HepG2 (cell line): ENCODE measurements around the gene RSL1D1.

Source experiments
- ARID2 ChIP-seq: sonication (generic); formaldehyde crosslinking; IDR thresholded peaks from 2 replicates; pipeline ENCODE4 v1.8.1; 2022; ENCODE audit warnings: mild to moderate bottlenecking, missing genetic modification reagents, borderline replicate concordance
- CREB1 ChIP-seq, 2 experiments: fragments of 450-650 bp in 1 of 2; IDR thresholded peaks; 2 replicates each; pipeline ENCODE4 v1.6.1; 2016 to 2017; ENCODE audit warnings: control low read depth in 1 of 2, mild to moderate bottlenecking in 1 of 2, missing compliant biosample characterization in 1 of 2, missing genetic modification characterization in 1 of 2
- FOXP4 ChIP-seq: sonication (generic); formaldehyde crosslinking; IDR thresholded peaks from 2 replicates; pipeline ENCODE4 v1.4.0; 2020; ENCODE audit warnings: missing genetic modification reagents
- PITX1 ChIP-seq: sonication (generic); formaldehyde crosslinking; IDR thresholded peaks from 2 replicates; pipeline ENCODE4 v1.5.1; 2020; ENCODE audit warnings: mild to moderate bottlenecking, missing genetic modification reagents
- RFX5 ChIP-seq: IDR thresholded peaks from 2 replicates; pipeline ENCODE4 v1.6.1; 2011; ENCODE audit warnings: low read depth, low read length, improper control_type of control experiment
- SP2 ChIP-seq: sonication (generic); formaldehyde crosslinking; IDR thresholded peaks from 2 replicates; pipeline ENCODE4 v1.5.1; 2020; ENCODE audit warnings: mild to moderate bottlenecking, missing genetic modification reagents
- ZNF121 ChIP-seq: sonication (generic); formaldehyde crosslinking; IDR thresholded peaks from 2 replicates; pipeline ENCODE4 v1.5.0; 2020; ENCODE audit warnings: mild to moderate bottlenecking, missing genetic modification reagents
- TF ChIP-seq, protein P1 (sequence below): sonication (generic); formaldehyde crosslinking; IDR thresholded peaks from 2 replicates; pipeline ENCODE4 v1.4.0; 2020; ENCODE audit warnings: mild to moderate bottlenecking, missing genetic modification reagents, borderline replicate concordance
- TF ChIP-seq, protein P2 (sequence below): sonication (generic); formaldehyde crosslinking; IDR thresholded peaks from 2 replicates; pipeline ENCODE4 v1.4.0; 2020; ENCODE audit warnings: missing genetic modification reagents, borderline replicate concordance

DNA sequence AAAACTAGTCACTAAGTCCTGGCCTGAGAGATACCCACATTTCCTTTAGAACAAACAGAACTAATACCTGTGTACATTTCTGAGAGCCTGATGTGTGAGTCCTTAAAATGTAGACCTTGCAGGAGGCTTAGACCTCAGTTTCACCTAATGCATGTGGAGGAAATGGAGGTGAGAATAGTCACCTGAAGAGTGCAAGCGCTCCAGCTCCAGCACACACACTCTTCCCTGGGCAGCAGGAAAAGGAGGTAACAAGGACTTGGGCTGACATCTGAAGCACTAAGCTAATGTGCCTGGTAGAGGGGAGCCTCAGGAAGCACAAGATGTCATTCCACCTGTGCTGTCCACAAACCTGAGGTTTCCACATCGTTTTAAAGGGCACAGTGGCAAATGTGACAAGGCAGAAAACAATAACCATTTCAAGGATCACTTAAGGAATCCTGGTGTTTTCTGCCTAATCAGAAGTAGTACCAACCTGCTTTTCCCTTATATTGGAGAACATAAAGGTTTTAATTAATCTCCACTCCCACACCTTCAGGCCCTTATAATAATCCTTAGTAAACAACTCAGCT is 17.2 kb upstream of the RSL1D1 start:
- TF ChIP-seq ZNF121 (no peak), PITX1 (CRISPR knock-in tag) (no peak), RFX5 (no peak), FOXP4 (CRISPR knock-in tag) (no peak), CREB1 (IDR thresholded peaks at IDR 0.05) (no peak), CREB1 (CRISPR knock-in tag; IDR thresholded peaks at IDR 0.05) (no peak), SP2 (CRISPR knock-in tag) (no peak), ARID2 (CRISPR knock-in tag) (no peak)
- TF ChIP-seq, protein P1, sequence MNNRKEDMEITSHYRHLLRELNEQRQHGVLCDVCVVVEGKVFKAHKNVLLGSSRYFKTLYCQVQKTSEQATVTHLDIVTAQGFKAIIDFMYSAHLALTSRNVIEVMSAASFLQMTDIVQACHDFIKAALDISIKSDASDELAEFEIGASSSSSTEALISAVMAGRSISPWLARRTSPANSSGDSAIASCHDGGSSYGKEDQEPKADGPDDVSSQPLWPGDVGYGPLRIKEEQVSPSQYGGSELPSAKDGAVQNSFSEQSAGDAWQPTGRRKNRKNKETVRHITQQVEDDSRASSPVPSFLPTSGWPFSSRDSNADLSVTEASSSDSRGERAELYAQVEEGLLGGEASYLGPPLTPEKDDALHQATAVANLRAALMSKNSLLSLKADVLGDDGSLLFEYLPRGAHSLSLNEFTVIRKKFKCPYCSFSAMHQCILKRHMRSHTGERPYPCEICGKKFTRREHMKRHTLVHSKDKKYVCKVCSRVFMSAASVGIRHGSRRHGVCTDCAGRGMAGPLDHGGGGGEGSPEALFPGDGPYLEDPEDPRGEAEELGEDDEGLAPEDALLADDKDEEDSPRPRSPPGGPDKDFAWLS (CRISPR knock-in tag), result no peak
- TF ChIP-seq, protein P2, sequence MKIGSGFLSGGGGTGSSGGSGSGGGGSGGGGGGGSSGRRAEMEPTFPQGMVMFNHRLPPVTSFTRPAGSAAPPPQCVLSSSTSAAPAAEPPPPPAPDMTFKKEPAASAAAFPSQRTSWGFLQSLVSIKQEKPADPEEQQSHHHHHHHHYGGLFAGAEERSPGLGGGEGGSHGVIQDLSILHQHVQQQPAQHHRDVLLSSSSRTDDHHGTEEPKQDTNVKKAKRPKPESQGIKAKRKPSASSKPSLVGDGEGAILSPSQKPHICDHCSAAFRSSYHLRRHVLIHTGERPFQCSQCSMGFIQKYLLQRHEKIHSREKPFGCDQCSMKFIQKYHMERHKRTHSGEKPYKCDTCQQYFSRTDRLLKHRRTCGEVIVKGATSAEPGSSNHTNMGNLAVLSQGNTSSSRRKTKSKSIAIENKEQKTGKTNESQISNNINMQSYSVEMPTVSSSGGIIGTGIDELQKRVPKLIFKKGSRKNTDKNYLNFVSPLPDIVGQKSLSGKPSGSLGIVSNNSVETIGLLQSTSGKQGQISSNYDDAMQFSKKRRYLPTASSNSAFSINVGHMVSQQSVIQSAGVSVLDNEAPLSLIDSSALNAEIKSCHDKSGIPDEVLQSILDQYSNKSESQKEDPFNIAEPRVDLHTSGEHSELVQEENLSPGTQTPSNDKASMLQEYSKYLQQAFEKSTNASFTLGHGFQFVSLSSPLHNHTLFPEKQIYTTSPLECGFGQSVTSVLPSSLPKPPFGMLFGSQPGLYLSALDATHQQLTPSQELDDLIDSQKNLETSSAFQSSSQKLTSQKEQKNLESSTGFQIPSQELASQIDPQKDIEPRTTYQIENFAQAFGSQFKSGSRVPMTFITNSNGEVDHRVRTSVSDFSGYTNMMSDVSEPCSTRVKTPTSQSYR, result no peak
